ENCODE measurements around the gene CCDC40. TPM values are rescaled to one million over a fixed set of nuclear protein-coding genes. Genes with fewer than 3 reads are reported as not detected.

Gene CCDC40
- total RNA-seq, 2 donors from 2014 or later = 21.7 to 38.9 TPM

DNA sequence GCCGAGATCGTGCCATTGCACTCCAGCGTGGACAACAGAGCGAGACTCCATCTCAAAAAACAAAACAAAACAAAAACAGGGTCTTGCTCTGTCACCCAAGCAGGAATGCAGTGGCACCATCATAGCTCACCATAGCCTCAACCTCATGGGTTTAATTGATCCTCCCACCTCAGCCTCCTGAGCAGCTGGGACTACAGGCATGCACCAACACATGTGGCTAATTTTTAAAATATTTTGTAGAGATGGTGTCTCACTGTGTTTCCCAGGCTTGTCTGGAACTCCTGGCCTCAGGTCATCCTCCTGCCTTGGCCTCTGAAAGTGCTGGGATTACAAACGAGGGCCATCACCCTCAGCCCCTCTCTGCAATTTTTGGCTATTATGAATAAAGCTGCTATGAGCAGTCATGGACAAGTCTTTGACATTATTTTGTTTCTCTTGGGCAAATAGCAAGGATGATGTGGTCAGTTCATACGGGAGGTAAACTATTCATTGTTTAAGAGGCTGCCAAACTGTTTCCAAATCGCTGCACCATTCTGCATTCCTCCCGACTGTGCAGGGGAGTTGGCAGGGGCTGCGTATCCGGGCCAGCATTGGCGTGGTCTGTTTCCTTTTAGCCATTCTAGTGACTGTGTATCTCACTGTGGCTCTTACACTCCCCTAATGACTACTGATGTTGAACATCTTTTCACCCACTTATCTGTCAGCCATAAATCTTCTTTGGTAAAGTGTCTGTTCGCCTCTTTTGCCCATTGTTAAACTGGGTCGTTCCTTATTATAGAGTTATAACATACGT, 89.4 kb downstream of the CCDC40 start:
- H3K27me3 Mint-ChIP-seq (ENCODE audit: insufficient read depth) = no peaks in the 10 kb centered on the region
- H3K4me3 Mint-ChIP-seq = no peak overlapping the region
- H3K36me3 Mint-ChIP-seq (ENCODE audit: low read depth) = no peaks in the 10 kb centered on the region
- 93 to 94% methylated on average over 10 to 14 of the region's 14 CpGs for WGBS, 2 experiments (ENCODE audit: insufficient coverage in 1 of 2, insufficient read length in 1 of 2)
- no peak overlapping the region for H3K4me3 ChIP-seq (ENCODE audit: low read length)
- H3K4me1 Mint-ChIP-seq = peaks cover 12% of the 10 kb centered on the region
- no peaks in the 10 kb centered on the region for H3K9me3 Mint-ChIP-seq
- H3K9ac ChIP-seq (ENCODE audit: extremely low read depth, low read length, poor library complexity, severe bottlenecking) = no peak overlapping the region
- H3K27ac ChIP-seq (ENCODE audit: low read depth, low read length) = no peak overlapping the region
- TF ChIP-seq, protein P1, sequence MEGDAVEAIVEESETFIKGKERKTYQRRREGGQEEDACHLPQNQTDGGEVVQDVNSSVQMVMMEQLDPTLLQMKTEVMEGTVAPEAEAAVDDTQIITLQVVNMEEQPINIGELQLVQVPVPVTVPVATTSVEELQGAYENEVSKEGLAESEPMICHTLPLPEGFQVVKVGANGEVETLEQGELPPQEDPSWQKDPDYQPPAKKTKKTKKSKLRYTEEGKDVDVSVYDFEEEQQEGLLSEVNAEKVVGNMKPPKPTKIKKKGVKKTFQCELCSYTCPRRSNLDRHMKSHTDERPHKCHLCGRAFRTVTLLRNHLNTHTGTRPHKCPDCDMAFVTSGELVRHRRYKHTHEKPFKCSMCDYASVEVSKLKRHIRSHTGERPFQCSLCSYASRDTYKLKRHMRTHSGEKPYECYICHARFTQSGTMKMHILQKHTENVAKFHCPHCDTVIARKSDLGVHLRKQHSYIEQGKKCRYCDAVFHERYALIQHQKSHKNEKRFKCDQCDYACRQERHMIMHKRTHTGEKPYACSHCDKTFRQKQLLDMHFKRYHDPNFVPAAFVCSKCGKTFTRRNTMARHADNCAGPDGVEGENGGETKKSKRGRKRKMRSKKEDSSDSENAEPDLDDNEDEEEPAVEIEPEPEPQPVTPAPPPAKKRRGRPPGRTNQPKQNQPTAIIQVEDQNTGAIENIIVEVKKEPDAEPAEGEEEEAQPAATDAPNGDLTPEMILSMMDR (conservative IDR thresholded peaks at IDR 0.05) = no peak
- no peak for DNase-seq
- no peaks in the 10 kb centered on the region for H3K27me3 ChIP-seq (ENCODE audit: control insufficient read depth, insufficient read depth, low read length, poor library complexity, severe bottlenecking)
- no peak overlapping the region for H3K27ac Mint-ChIP-seq
- H3K9me3 ChIP-seq (ENCODE audit: control insufficient read depth, low read length) = no peaks in the 10 kb centered on the region
- H3K36me3 ChIP-seq (ENCODE audit: control insufficient read depth, insufficient read depth, low read length) = no peaks in the 10 kb centered on the region
- H3K4me1 ChIP-seq (ENCODE audit: control insufficient read depth, insufficient read depth, low read length) = peaks cover 6% of the 10 kb centered on the region

DNA sequence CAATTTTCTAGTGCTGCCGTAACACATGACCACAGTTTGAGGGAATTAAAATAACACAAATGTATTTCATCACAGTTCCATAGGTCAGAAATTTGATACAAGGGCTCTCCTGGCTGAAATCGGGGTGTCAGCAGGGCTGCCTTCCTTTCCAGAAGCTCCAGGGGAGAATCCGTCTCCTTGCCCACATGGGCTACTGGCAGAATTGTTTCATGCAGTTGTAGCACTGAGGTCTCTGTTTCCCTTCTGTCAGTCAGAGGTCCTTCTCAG, 89.9 kb downstream of the CCDC40 start:
- Histone ChIP-seq H3K27ac (ENCODE audit: low read depth, low read length) (no peak overlapping the region), H3K27me3 (ENCODE audit: control insufficient read depth, insufficient read depth, low read length, poor library complexity, severe bottlenecking) (no peaks in the 10 kb centered on the region), H3K4me1 (ENCODE audit: control insufficient read depth, insufficient read depth, low read length) (peaks cover 6% of the 10 kb centered on the region), H3K4me3 (ENCODE audit: low read length) (no peak overlapping the region), H3K9ac (ENCODE audit: extremely low read depth, low read length, poor library complexity, severe bottlenecking) (no peak overlapping the region), H3K9me3 (ENCODE audit: control insufficient read depth, low read length) (no peaks in the 10 kb centered on the region), H3K36me3 (ENCODE audit: control insufficient read depth, insufficient read depth, low read length) (no peaks in the 10 kb centered on the region)
- Mint-ChIP-seq H3K9me3 (no peaks in the 10 kb centered on the region), H3K27ac (no peak overlapping the region), H3K27me3 (ENCODE audit: insufficient read depth) (no peaks in the 10 kb centered on the region), H3K36me3 (ENCODE audit: low read depth) (no peaks in the 10 kb centered on the region), H3K4me3 (no peak overlapping the region), H3K4me1 (peaks cover 12% of the 10 kb centered on the region)
- no peak for DNase-seq
- 94 to 100% methylated on average over 2 to 3 of the region's 3 CpGs for WGBS, 2 experiments (ENCODE audit: insufficient coverage in 1 of 2, insufficient read length in 1 of 2)
- TF ChIP-seq, protein P1 (conservative IDR thresholded peaks at IDR 0.05) = no peak

DNA sequence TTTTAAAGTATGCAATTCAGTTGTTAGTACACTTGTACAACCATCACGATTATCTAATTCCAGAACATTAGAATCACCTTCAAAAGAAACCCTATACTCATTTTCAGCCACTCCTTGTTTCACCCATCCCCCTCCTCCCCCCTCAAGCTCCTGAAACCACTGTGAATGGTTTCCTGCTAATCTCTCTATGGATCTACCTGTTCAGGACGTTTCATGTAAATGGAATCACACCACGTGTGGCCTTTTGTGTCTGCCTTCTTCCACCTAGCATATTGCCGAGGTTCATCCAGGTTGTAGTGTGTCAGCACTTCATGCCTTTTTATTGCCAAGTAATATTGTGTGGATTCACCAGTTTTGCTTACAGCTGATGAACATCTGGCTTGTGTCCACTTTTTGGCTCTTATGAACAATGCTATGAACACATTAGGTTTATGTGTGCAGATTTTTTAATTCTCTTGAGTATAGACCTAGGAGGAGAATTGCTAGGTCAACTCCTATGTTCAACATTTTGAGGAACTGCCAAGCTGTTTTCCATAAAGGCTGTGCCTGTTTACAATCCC, 92.6 kb downstream of the CCDC40 start:
- no peak overlapping the region for H3K27ac Mint-ChIP-seq
- no peaks in the 10 kb centered on the region for H3K9me3 Mint-ChIP-seq
- no peaks in the 10 kb centered on the region for H3K27me3 ChIP-seq (ENCODE audit: control insufficient read depth, insufficient read depth, low read length, poor library complexity, severe bottlenecking)
- no peaks in the 10 kb centered on the region for H3K27me3 Mint-ChIP-seq (ENCODE audit: insufficient read depth)
- H3K4me3 ChIP-seq (ENCODE audit: low read length) = no peak overlapping the region
- DNase-seq = no peak
- H3K9ac ChIP-seq (ENCODE audit: extremely low read depth, low read length, poor library complexity, severe bottlenecking) = no peak overlapping the region
- TF ChIP-seq, protein P1 (conservative IDR thresholded peaks at IDR 0.05) = no peak
- no peaks in the 10 kb centered on the region for H3K9me3 ChIP-seq (ENCODE audit: control insufficient read depth, low read length)
- H3K27ac ChIP-seq (ENCODE audit: low read depth, low read length) = no peak overlapping the region
- H3K4me3 Mint-ChIP-seq = no peak overlapping the region
- peaks cover 14% of the 10 kb centered on the region for H3K36me3 ChIP-seq (ENCODE audit: control insufficient read depth, insufficient read depth, low read length)
- WGBS, 2 experiments (ENCODE audit: insufficient coverage in 1 of 2, insufficient read length in 1 of 2) = 56 to 62% methylated on average over 4 of the region's 4 CpGs
- H3K36me3 Mint-ChIP-seq (ENCODE audit: low read depth) = peaks cover 16% of the 10 kb centered on the region
- H3K4me1 Mint-ChIP-seq = peaks cover 9% of the 10 kb centered on the region
- peaks cover 5% of the 10 kb centered on the region for H3K4me1 ChIP-seq (ENCODE audit: control insufficient read depth, insufficient read depth, low read length)

Data from endodermal cell (in vitro differentiated cells).